GM19351 (cell line): ENCODE data around the gene PAQR6.
A peak's percentile ranks its signal among the peaks of the same experiment; 100 is the strongest.

Source experiments
- ATAC-seq: cut with Tn5 transposase; IDR thresholded peaks from one replicate; pipeline ENCODE4 v1.9.1; 2021; ENCODE audit warnings: mild to moderate bottlenecking, moderate library complexity; ENCODE audit not compliant: unreplicated experiment

PAQR6 gene

DNA sequence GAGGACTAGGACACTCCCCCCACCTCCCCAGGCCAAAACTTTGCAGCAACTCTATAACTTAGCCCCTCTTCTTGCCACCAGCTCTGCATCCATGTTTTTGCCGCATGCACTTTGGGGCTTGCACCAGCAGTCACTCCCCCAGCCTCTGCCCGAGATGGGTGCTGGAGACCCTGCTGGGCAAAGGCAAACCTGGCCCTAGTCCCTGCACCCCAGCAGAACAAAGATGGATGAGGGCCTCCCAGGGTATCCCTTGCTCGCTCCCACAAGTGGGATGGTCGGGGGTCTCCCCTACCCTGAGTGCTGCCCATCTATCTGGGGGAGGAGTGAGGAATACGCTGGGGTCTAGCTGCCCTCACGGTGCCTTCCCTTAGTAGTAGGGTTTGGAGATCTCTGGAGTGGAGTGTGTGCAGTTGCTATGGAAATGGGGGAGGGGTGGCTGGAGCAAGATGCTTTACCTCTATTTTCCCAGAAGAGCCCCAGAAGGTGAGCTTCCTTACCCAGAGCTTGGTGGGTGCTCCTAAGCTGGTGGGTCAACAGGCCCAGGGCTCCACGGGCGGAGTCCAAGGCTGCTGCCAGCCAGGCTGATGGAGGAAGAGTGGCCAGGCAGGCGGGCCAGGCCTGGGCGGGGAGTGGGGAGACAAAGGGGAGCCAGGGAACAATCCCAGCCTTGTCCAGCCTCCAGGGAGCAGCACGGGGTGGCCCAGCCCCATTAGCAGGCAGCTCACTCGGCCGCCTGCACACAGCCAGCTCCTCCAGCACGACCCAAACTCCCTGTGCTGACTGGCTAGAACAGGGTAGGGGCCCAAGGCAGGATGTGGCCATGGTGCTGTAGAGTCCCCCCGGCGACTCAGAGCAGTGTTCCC, at the start of gene PAQR6:
PAQR6 (minus strand) TSS at position 597 of the 863 bp plus-strand sequence. CDS start 1,325 bp downstream, outside the sequence.
- ATAC-seq = no peak

- ATAC-seq = peak; percentile 49
Observed at GRCh38 chr1:156295391-156295947, 47.6 kb upstream of the PAQR6 start, which contains the start of gene GLMP. GLMP (minus strand) TSS chr1:156295679; CDS start chr1:156295645, 34 bp downstream.

DNA sequence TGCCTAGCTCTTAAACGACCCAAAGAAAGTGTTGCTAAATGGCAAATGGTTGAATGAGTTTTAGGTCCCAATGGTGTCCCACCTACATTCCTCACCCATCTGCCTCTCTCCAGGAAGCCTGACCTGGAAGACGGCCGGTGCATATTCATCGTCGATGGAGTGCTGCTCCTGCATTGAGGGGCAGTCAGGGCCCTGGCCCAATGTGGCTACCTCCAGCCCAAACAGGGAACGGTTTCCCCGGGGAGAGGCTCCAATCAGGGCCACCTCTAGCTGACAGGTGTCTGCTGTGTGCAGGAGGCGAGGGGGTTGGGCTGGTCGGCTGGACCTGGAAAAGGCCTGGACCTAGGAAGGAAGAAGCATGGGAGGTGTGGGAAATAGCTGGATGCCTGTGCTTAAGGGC, 46.0 kb upstream of the PAQR6 start:
- ATAC-seq = no peak

DNA sequence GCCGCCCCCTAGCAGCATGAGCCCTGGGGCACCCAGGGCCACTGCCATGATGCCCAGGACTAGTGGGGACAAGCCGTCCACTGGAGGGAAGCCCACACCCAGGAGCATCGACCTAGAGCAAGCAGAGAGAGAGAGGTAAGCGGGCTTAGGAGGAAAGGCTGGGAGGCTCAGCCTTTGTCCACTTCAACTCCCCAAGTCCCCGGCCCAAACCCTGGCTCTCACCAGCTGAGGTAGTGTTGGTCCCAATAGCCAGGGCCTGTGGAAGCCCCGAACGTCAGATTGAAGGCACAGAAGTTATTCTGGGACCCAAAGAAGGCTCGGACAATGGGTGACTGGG, 45.2 kb upstream of the PAQR6 start:
- no peak for ATAC-seq

GRCh38 chr1:156291226-156292061, 43.6 kb upstream of the PAQR6 start:
- no peak for ATAC-seq

DNA sequence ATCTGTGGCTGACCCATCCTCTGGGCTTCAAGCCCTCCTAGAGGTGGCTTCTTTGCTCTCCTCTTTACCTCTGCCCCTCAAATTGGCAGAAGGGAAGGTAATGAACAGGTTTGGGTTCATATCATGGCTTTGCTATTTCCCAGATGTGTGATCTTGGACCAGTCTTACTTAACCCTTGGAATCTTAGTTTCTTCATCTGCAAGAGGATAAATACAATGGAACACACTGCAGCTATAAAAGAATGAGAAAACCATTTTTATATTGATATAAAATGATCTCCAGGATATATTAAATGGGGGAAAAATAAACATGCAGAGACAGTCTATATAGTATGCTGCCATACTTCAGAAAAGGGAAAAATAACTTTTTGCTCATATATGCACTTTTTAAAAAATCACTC, 42.0 kb upstream of the PAQR6 start:
- no peak for ATAC-seq

GRCh38 chr1:156286061-156286460, 38.2 kb upstream of the PAQR6 start:
- ATAC-seq = no peak

DNA sequence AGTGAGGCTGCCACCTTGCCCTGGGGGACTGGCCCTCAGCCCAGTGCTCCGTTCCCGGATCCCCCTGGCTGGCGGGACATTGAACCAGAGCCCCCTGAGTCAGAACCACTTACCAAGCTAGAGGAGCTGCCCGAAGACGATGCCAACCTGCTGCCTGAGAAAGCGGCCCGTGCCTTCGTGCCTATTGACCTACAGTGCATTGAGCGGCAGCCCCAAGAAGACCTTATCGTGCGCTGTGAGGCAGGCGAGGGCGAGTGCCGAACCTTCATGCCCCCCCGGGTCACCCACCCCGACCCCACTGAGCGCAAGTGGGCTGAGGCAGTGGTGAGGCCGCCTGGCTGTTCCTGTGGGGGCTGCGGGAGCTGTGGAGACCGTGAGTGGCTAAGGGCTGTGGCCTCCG, 37.6 kb upstream of the PAQR6 start:
- ATAC-seq = no peak

- ATAC-seq = no peak
Observed at GRCh38 chr1:156284757-156285156, 36.9 kb upstream of the PAQR6 start.

DNA sequence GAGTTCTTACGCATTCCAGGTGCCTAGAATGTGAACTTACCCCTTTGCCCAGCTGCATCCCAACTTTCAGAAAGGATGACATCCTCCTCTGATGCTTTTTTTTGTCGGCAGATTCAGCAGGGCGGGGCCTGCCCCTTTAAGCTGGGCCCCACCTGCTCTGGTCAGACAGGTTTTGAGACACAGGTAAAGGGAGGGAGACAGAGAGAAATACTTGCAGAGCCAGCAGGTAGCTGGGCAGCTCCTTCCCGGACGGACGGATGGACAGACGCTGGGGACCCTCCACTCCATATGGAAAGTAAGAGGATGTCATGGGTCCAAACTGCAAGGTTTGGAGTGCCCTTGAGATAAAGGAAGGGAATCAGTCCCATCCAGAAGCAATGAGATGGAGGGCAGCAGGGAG, 36.3 kb upstream of the PAQR6 start, which contains the start of gene TMEM79:
TMEM79 (plus strand) TSS at position 214 of the 400 bp plus-strand sequence. CDS start 902 bp downstream, outside the sequence.
- no peak for ATAC-seq

- ATAC-seq = no peak
Observed at GRCh38 chr1:156283521-156283920, 35.7 kb upstream of the PAQR6 start.

- ATAC-seq = peak; percentile 78
Observed at GRCh38 chr1:156282479-156283222, 34.8 kb upstream of the PAQR6 start, which contains the start of gene SMG5. SMG5 (minus strand) TSS chr1:156282825; CDS start chr1:156282680, 145 bp downstream.

DNA sequence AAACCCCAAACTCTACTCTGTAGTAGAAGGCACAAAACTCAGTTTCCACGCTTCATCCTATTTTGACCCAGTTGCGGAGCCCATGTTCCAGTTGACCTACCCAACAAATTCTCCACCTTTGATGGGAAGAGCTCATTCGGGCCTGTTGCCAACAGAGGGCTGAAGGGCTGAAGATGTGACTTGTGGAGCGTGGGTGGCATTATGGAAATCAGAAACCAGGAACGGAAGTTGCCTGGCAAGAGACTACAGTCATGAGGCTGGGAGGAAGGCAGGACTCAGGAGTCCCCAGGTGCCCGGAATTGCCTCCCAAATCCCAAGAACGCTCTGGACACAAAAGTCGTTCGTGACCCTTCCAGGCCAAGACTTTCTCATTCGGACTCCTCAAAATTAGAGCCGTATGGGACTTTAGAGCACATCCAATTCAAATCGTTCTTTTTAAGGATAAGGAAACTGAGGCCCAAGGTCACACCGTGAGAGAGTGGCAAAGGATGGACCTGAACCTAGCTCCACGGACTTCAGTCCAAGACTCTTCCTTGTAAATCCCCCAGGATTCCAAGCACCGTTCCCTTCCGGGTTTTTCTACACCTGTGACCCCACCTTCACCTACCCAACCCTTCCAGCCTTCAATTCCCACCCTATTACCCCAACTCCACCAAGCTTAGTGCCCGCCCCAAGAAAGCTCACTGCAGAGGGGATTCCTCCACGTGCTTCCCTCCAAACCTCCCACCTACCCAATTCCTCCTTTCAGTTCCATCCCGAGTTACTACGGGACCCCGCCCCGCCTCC, 34.0 kb upstream of the PAQR6 start:
- ATAC-seq = peak; percentile 3

DNA sequence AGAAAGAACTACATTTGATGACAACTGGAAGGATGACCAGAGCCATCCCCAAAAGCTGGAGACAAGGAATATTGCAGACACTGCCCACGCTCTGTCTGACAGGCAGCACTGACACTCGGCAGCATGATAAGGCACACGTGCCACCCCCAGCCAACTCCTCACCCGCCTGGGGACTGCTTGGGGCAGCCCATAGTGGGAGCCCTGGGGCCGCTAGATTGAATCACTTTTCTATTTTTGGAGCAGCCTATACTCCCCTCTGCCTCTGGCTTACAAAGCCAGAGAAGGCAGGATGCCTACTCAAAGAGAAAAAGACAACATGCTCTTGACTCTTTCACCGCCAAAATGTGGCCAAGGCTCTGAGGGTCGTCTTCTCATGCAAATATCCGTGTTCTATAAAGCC, 33.4 kb upstream of the PAQR6 start:
- ATAC-seq = peak; percentile 55

GRCh38 chr1:156279837-156280236, 32.0 kb upstream of the PAQR6 start:
- no peak for ATAC-seq

DNA sequence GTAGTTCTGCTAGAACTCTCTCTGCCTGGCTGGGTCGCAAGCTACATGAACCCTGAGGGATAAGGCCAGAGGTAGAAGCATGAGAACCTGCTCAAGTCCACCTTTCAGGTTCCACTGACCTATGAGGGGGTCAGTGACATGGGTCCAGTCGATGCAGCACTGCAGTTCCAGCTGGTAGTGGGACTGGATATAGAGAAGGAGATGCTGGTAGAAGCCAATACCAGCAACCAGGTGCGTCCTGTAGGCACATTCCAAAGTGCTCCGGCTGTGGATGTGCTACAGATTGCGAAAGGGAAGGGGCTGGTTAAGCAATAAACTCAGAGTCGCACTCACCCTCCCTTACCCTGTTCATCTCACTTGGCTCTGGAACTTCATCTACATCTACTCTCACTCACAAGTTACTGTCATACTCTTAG, 29.1 kb upstream of the PAQR6 start:
- ATAC-seq = no peak

DNA sequence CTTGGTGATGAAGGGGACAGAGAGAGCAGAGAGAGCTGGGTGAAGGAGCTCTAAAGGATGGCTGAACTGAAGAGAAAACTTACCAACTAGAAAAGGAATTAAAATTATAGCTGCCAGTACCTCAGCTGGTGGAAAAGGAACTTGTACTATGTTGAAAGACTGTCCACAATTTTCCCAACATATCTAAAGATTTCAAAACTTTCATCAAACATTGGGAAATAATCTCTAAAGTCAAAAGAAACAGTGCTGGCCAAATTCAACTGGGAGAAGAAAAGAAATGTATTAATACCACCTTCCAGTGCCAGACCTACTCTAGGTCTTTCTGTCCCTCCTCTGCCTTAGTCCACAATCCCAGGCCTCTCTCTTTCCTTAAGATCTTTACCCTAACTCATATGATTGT, 28.7 kb upstream of the PAQR6 start:
- ATAC-seq = no peak

DNA sequence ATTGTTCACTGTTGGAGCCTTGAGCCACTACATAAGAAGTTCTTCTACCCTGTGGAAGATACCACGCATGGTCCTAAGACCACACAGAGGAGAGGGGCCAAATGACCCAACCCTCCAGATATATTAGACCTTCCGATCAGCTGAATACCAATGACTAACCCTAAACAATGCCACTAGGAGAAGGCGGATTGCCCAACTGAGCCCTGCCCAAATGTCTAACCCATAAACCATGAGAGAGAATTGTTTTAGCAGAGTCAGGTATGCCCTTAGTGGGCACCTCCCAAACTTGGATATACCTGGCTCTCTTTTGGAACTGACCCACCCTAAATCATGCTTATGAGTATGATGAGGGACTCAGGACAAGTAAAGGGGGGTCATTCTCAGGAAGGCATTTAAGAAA, 22.5 kb upstream of the PAQR6 start:
- no peak for ATAC-seq

- ATAC-seq = no peak
Observed at GRCh38 chr1:156268336-156268735, 20.5 kb upstream of the PAQR6 start.

GRCh38 chr1:156266051-156266450, 18.2 kb upstream of the PAQR6 start:
- ATAC-seq = no peak
